Body of pancreas (tissue), 4 donors: Measurements from ENCODE around the gene FSIP2.

Experiments
- POLR2A ChIP-seq, 3 donors: fragments of 450-650 bp; IDR thresholded peaks; one replicate each; pipeline ENCODE4 v1.6.1; 2016; ENCODE audit warnings: antibody characterized with exemption in 3 of 3, mild to moderate bottlenecking in 2 of 3
- TF ChIP-seq, protein P1 (sequence below), 7 experiments: fragments of 450-650 bp in 4 of 7; fragments of 200-600 bp in 3 of 7; sonication (generic) in 3 of 7; IDR thresholded peaks; one replicate each; pipeline ENCODE4 v1.5.1; 2016 to 2019; ENCODE audit warnings: antibody characterized with exemption in 7 of 7

DNA sequence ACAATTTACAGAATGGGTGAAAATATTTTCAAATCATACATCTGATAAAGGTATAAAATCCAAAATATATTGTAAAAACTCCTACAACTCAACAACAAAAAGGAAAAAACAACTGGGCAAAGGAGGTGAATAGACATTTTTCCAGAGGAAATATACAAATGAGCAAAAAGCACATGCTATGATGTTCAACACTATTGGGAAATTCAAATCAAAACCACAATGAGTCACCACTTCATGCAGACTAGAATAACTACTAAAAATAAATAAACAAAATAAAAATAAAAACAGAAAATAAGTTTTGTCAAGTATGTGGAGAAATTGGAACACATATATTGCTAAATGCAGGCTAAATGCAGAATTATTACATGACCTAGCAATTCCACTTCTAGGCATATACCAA lies 120.9 kb downstream of the FSIP2 start:
- no peak for TF ChIP-seq POLR2A (IDR thresholded peaks at IDR 0.05)
- TF ChIP-seq, protein P1, sequence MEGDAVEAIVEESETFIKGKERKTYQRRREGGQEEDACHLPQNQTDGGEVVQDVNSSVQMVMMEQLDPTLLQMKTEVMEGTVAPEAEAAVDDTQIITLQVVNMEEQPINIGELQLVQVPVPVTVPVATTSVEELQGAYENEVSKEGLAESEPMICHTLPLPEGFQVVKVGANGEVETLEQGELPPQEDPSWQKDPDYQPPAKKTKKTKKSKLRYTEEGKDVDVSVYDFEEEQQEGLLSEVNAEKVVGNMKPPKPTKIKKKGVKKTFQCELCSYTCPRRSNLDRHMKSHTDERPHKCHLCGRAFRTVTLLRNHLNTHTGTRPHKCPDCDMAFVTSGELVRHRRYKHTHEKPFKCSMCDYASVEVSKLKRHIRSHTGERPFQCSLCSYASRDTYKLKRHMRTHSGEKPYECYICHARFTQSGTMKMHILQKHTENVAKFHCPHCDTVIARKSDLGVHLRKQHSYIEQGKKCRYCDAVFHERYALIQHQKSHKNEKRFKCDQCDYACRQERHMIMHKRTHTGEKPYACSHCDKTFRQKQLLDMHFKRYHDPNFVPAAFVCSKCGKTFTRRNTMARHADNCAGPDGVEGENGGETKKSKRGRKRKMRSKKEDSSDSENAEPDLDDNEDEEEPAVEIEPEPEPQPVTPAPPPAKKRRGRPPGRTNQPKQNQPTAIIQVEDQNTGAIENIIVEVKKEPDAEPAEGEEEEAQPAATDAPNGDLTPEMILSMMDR (IDR thresholded peaks at IDR 0.05), result no peak
